HAP-1 (cell line): ENCODE measurements around the gene SEC16A.

Source experiments
- DNase-seq, 2 experiments: peaks; one replicate each; pipeline ENCODE4 v3.0.0-alpha.2; 2016 to 2020; ENCODE audit warnings: low spot score in 2 of 2
- H3K27me3 ChIP-seq: fragments of 250-450 bp; sonication (Bioruptor Pico); 2 replicates; pipeline ENCODE4 v1.5.1; 2020; ENCODE audit warnings: low read depth, mild to moderate bottlenecking, moderate library complexity
- H3K36me3 ChIP-seq: fragments of 250-450 bp; sonication (Bioruptor Pico); replicated peaks from 2 replicates; pipeline ENCODE4 v1.5.1; 2020; ENCODE audit warnings: mild to moderate bottlenecking
- H3K4me1 ChIP-seq: fragments of 250-450 bp; sonication (Bioruptor Pico); 2 replicates; pipeline ENCODE4 v1.5.1; 2020; ENCODE audit warnings: mild to moderate bottlenecking
- H3K4me3 ChIP-seq: fragments of 250-450 bp; sonication (Bioruptor Pico); 2 replicates; pipeline ENCODE4 v1.5.1; 2020; ENCODE audit warnings: mild to moderate bottlenecking, moderate library complexity
- H3K9me3 ChIP-seq: fragments of 250-450 bp; sonication (Bioruptor Pico); 2 replicates; pipeline ENCODE4 v1.5.1; 2020; ENCODE audit warnings: mild to moderate bottlenecking, moderate library complexity
- in situ Hi-C: fragments of 300-500 bp; cut with MboI; formaldehyde crosslinking; loops from 3 replicates; pipeline ENCODE4 v1.14.3; 2020; ENCODE audit warnings: low sequenced_read_pairs, inconsistent platforms, mixed read lengths

Gene SEC16A

DNA sequence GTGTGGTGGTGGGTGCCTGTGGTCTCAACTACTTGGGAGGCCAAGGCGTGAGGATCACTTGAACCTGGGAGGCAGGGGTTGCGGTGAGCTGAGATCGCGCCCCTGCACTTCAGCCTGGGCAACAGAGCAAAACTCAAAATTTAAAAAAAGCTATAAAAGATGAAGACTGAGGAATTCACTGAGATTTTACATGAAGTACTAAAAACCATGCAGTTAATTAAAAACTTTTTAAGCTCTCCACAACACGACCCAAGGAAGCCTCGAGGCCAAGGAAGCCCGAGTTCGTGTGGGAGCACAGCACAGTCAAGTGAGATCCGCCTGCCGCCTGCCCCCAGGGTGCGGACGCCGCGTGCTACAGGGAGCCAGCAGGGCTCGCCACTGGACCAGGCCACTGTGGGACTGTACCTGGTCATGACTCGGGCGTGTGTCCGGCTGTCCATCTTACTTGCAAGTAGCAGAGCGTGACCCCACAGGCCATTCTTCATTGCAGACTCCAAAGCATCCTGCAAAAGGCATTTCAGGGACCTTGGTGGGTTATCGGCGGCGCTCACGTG is 22.0 kb downstream of the SEC16A start:
- Histone ChIP-seq H3K27me3 (no peaks in the 10 kb centered on the region), H3K36me3 (peaks cover 95% of the 10 kb centered on the region), H3K4me1 (no peaks in the 10 kb centered on the region), H3K9me3 (no peaks in the 10 kb centered on the region), H3K4me3 (no peak overlapping the region)
- no peak for DNase-seq
- in situ Hi-C loops, result no loop called here

DNA sequence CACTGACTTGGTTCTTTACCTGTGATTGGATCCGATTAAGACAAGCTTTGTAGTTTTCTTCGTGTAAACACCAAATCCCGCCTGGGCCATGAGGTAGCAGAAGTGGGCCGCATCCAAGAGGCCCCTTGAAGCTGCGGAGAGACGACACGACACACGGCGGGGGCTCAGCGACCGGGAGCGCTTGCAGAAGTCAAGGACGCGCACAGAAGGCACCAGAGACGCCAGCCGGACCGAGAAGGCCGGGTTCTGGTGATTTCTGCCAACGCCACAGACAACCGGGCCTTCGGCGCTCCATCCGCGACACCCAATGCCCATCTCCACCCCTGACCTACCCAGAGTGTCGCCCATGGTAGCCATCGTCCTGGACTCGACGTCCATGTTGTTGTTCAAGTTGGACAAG is 23.4 kb downstream of the SEC16A start:
- no peak overlapping the region for H3K4me3 ChIP-seq
- no peak for DNase-seq
- in situ Hi-C loops, result no loop called here
- H3K4me1 ChIP-seq, result no peaks in the 10 kb centered on the region
- H3K36me3 ChIP-seq, result peaks cover 95% of the 10 kb centered on the region
- H3K9me3 ChIP-seq, result no peaks in the 10 kb centered on the region
- no peaks in the 10 kb centered on the region for H3K27me3 ChIP-seq

DNA sequence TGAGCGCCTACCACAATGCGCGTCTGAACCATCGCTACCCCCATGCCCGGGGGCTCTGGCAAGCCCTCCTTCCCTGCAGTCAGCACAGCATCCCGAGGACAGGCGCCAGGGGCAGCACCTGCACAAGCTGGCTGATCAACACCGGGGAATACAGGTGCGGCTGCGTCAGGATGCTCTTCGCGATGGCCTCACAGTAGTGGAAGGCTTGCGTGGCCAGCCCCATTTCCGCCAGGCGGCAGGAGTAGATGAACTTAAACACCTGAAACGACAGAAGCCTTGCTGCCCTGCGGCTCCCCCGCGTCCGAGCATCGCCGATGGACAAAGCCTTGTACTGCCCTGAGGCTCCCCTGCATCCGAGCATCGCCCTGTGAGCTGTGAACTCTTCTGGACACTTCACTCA is 25.5 kb downstream of the SEC16A start:
- in situ Hi-C loops, result no loop called here
- peaks cover 90% of the 10 kb centered on the region for H3K36me3 ChIP-seq
- no peaks in the 10 kb centered on the region for H3K9me3 ChIP-seq
- no peaks in the 10 kb centered on the region for H3K27me3 ChIP-seq
- H3K4me3 ChIP-seq, result no peak overlapping the region
- H3K4me1 ChIP-seq, result no peaks in the 10 kb centered on the region
- DNase-seq, result no peak

DNA sequence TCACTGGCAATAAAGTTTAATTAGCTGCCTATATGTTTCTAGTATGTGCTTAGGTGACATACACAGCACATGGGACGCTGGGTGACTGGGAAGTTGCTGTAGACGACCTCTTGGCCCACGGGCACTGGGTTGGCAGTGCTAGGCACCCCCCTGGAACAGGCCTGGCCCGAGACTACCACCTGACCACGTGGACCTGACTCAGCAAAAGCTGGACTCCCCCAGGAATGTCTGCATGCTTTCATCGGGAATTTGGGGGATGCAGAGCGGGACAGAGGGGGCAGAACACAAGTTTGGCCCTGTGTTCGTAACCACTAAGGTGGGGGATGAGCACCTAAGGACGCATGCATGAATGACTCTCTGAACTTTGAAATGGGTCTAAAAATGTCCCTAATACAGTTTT is 26.6 kb downstream of the SEC16A start:
- no peaks in the 10 kb centered on the region for H3K27me3 ChIP-seq
- no peak for DNase-seq

DNA sequence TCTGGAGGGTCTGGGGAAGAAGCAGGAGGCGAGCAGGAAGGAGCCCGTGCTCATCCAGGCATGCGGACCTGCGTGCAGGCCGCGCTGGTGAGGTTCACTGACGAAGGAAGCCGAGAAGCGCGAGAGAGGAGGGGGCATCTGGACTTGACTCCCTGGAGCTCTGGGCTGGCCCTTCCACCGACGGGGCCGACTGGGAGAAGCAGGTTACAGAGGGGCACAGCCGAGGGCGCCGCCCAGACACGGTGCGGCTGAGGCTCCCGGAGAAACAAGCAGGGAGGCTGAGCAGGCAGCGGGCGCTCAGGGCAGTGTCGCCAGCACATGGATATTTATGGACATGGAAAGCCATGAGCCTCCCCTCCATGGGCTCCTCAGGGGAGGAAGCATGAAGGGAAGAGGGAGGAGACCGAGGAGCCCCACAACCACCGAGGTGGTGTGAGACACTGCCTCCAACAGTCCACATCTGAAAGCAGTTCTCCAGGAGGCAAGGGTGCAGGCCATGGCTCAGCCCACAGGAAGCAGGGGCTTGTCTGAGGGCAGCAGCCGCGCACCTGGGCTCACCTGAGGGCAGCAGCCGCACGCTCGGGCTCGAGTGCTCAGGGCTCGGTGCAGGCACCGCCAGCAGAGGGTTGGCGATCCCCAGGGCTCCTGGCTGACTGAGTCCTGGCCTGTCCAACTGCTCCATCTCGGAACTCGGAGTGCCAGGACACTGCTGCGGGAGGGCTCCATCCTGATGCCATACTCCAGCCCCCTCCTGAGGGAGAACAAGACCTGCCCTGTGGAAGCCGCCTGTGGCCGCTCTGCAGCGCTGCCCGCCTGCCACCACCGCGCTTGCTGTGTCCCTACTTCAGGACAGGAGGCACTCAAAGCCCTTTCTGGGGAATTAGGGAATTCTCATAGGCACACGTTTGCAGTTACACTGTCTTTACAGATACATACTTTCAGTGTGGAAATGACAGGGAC is 27.5 kb downstream of the SEC16A start:
- in situ Hi-C loops, result no loop called here
- Histone ChIP-seq H3K9me3 (no peaks in the 10 kb centered on the region), H3K36me3 (peaks cover 89% of the 10 kb centered on the region), H3K27me3 (no peaks in the 10 kb centered on the region), H3K4me1 (no peaks in the 10 kb centered on the region), H3K4me3 (no peak overlapping the region)
- no peak for DNase-seq

More for the DNA sequence above, 26.6 kb downstream of the SEC16A start:
- Histone ChIP-seq H3K4me3 (no peak overlapping the region), H3K9me3 (no peaks in the 10 kb centered on the region), H3K36me3 (peaks cover 87% of the 10 kb centered on the region), H3K4me1 (no peaks in the 10 kb centered on the region)
- in situ Hi-C loops, result no loop called here

DNA sequence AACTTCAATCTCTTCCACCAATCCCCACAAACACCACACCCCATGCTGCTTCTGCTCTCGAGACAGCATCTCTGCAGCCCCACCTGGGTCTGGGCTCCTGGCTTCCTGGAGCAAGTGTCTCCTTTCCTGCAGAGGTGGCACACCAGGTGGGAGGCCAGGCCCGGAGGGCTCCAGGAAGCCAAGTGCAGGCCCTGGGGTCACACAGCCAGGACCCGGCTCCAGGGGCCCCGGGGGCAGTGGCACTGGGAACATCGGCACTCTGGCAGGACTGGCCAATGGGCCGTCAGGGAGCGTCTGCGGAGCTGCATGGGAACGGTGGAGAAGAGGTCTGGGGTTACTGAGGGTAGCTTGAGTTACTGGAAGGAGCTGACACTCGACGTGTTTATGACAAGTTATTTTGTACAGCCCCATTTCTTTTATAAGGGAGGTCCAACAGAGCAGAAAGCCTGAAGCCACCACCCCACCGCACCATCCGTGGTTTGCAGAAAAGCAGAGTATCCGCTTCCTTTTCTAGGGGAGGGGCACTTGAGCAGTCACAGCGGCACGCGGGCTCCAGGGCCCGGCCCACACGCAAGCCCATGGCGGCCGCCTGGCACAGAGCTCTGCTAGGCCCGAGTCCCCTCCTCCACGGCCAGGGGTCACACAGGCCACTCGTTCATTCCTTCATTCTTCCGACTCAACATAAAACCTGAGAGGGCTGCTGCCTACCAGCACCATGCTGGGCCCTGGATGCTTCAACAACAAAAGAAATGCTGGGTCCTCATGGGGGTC is 28.6 kb downstream of the SEC16A start:
- DNase-seq, result no peak
- no peaks in the 10 kb centered on the region for H3K4me1 ChIP-seq
- H3K27me3 ChIP-seq, result no peaks in the 10 kb centered on the region
- in situ Hi-C loops, result no loop called here
- H3K4me3 ChIP-seq, result no peak overlapping the region
- no peaks in the 10 kb centered on the region for H3K9me3 ChIP-seq
- H3K36me3 ChIP-seq, result peaks cover 89% of the 10 kb centered on the region

DNA sequence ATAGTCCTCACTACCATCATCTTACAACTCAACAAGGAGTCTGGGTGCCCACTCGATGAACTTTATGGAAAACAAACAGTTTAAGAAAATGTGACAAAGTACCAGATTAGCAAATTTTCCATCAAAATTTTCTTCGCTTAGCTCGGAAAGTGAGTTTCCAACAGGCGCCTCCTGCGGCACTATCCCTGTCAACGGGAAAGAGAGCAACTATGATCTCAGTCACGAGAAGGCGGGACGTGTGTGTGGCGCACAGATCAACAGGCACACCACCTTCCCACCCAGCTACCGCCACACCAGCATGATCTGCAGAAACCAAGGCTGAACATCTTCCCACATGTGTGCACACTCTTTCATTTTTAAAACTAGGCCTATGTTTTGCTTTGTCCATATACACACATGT is 29.5 kb downstream of the SEC16A start:
- Histone ChIP-seq H3K27me3 (no peaks in the 10 kb centered on the region), H3K9me3 (no peaks in the 10 kb centered on the region), H3K4me3 (no peak overlapping the region), H3K4me1 (no peaks in the 10 kb centered on the region), H3K36me3 (peaks cover 85% of the 10 kb centered on the region)
- no peak for DNase-seq
- in situ Hi-C loops, result no loop called here

DNA sequence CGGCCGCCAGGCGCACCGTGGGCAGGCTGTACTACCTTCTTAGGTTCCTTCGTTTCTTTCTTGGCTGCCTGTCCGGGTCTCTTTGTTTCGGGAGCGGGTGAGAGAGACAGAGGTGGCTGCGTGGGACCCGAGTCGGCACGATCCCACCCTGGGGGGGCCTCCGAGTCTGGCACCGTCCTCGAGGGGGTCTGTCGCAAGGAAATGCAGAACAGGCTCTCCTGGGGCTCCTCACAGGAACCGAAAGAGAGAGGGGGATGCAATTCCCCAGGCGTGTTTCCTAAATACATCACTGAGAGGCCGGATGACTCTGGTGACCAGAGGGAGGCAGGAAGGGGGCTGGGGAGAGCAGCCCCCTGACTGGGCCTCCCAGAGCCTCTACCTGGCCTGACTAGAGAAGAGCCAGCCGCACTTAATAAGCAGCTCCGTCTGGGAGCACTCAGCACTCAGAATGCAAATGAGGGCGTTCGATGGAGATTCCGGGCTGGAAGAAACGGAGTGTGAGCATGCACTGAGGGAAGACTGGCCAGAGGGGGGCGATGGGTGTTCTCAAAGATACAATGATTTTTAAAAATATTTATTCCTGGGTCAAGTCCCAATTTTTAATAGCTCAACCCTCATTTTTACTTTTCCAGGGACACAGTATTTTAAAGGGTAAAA is 31.5 kb downstream of the SEC16A start:
- Histone ChIP-seq H3K9me3 (no peaks in the 10 kb centered on the region), H3K27me3 (no peaks in the 10 kb centered on the region), H3K36me3 (peaks cover 79% of the 10 kb centered on the region), H3K4me1 (no peaks in the 10 kb centered on the region), H3K4me3 (no peak overlapping the region)
- in situ Hi-C loops, result no loop called here
- no peak for DNase-seq

DNA sequence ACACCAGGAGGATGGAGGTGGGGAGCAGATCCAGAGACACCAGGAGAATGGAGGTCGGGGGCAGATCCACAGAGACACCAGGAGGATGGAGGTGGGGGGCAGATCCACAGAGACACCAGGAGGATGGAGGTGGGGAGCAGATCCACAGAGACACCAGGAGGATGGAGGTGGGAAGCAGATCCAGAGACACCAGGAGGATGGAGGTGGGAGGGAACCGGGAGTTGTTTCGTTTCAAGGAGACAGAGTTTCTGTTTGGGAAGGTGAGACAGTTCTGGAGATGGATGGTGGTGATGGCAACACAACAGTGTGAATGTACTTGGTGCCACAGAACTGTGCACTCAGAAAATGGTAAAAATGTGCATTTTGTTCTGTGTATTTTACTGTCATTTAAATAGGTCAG is 34.2 kb downstream of the SEC16A start:
- peaks cover 74% of the 10 kb centered on the region for H3K36me3 ChIP-seq
- no peaks in the 10 kb centered on the region for H3K4me1 ChIP-seq
- H3K4me3 ChIP-seq, result no peak overlapping the region
- no peaks in the 10 kb centered on the region for H3K27me3 ChIP-seq
- H3K9me3 ChIP-seq, result no peaks in the 10 kb centered on the region
- DNase-seq, result no peak
- in situ Hi-C loops, result no loop called here

DNA sequence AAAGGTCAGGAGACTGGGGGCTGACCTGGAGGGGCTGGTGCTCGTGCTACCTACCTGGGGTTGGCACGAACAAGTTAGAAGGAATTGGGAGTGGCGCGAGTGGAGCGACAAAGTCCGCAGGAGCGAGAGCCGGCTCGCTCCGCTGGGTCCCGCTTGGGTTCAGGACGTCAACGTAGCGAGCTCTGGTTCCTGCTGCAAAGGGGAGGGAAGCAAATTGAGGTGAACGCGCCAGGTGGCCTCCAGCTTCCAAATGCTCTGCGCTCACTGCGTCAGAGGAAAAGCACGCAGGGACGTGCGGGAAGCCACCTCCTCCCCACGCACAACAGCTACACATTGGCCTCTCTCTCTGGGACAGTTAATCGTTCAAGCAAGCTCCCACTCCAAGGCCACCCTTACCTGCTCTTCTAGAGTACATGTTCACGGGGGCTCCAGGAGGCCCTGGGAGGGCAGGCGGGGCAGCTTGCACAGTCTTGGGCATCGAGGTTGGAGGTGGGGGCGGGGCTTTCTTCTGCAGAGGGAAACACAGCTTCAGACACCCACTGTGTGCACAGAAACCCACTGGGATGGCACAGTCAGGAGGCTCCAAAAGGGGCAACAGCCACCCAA is 35.6 kb downstream of the SEC16A start:
- Histone ChIP-seq H3K27me3 (no peaks in the 10 kb centered on the region), H3K9me3 (no peaks in the 10 kb centered on the region), H3K36me3 (peaks cover 78% of the 10 kb centered on the region), H3K4me1 (no peaks in the 10 kb centered on the region), H3K4me3 (no peak overlapping the region)
- in situ Hi-C loops, result no loop called here
- DNase-seq, result no peak

DNA sequence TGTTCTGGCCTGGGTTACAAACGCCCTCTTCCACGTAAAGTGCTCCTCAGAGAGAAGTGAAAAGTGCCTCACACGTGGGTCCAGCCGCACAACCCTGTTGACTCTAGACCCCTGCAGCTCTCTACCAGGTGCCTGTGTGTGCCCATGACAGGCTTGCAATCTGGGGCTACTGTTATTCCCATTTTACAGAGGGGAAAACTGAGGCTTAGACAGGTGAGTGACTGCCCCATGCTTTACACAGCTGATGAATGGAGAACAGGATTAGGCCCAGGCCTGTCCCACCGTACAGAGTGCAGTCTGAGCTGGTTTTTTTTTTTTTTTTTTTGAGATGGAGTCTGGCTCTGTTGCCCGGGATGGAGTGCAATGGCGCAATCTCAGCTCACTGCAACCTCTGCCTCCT is 37.0 kb downstream of the SEC16A start:
- H3K27me3 ChIP-seq, result no peaks in the 10 kb centered on the region
- no peaks in the 10 kb centered on the region for H3K4me1 ChIP-seq
- H3K36me3 ChIP-seq, result peaks cover 78% of the 10 kb centered on the region
- in situ Hi-C loops, result no loop called here
- no peak overlapping the region for H3K4me3 ChIP-seq
- H3K9me3 ChIP-seq, result no peaks in the 10 kb centered on the region
- DNase-seq, result no peak

DNA sequence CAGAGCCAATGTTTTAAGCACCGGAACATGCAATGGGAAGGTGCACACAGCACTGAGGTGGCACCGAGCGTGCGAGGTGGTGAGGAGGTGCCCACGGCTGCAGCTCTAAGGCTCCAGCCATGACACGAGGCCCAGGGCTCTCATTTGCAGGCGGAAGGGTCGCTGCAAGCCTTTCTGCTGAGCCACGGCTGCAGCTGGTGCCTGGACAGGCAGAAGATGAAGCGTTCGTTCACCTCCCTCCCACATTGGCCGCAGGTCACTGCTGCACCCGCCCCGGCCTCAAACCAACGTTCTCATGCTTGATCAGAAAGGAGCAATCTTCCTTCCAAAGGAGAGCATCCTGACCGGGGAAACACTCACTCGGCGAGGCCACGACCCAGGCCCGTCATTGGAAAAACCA is 38.7 kb downstream of the SEC16A start:
- Histone ChIP-seq H3K4me3 (no peak overlapping the region), H3K4me1 (peaks cover 3% of the 10 kb centered on the region), H3K27me3 (no peaks in the 10 kb centered on the region), H3K9me3 (no peaks in the 10 kb centered on the region), H3K36me3 (peaks cover 69% of the 10 kb centered on the region)
- DNase-seq, result no peak
- in situ Hi-C loops, result no loop called here

DNA sequence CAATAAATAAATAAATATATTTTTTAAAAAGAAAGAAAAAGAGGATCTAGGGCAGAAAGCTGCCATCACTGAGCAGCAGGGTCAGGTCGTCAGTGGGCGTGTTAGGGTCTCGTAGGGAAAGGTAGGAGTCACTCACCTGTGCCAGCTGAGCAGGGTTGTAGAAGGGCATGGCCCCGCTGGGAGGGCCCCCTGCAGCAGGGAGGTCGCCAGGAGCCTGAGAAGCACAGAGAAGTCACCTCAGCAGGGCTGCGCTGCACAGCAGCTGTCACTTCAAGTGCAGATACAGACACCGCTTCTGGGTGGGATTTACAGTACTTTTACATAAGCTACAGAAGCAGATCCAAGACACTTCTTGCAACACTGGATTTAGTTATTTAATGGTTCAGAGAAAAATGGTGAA is 39.2 kb downstream of the SEC16A start:
- Histone ChIP-seq H3K9me3 (no peaks in the 10 kb centered on the region), H3K4me3 (no peak overlapping the region), H3K4me1 (peaks cover 3% of the 10 kb centered on the region), H3K27me3 (no peaks in the 10 kb centered on the region), H3K36me3 (peaks cover 66% of the 10 kb centered on the region)
- in situ Hi-C loops, result no loop called here
- no peak for DNase-seq
